ENCODE data around the gene KDM2A.

The KDM2A gene

DNA sequence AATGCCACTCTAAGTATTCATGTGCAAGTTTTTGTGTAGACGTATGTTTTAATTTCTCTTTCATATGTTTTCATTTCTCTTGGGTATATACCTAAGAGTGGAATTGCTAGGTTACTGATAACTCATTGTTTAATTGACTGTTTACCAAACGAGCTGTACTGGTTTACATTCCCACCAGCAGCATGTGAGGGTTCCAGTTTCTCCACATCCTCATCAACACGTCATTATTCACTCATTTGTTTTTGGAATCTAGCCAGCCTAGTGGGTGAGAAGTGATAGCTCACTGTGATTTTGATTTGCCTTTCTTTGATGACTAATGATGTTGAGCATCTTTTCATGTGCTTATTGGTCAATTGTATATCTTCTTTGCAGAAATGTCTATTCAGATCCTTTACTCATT, 174.0 kb downstream of the KDM2A start:
- FAIRE-seq (no peak), DNase-seq (ENCODE audit: insufficient read length, low spot score) (no peak)
- TF ChIP-seq, protein P1, sequence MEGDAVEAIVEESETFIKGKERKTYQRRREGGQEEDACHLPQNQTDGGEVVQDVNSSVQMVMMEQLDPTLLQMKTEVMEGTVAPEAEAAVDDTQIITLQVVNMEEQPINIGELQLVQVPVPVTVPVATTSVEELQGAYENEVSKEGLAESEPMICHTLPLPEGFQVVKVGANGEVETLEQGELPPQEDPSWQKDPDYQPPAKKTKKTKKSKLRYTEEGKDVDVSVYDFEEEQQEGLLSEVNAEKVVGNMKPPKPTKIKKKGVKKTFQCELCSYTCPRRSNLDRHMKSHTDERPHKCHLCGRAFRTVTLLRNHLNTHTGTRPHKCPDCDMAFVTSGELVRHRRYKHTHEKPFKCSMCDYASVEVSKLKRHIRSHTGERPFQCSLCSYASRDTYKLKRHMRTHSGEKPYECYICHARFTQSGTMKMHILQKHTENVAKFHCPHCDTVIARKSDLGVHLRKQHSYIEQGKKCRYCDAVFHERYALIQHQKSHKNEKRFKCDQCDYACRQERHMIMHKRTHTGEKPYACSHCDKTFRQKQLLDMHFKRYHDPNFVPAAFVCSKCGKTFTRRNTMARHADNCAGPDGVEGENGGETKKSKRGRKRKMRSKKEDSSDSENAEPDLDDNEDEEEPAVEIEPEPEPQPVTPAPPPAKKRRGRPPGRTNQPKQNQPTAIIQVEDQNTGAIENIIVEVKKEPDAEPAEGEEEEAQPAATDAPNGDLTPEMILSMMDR (IDR thresholded peaks at IDR 0.05; ENCODE audit: insufficient read depth, missing control alignments): no peak

- DNase-seq (ENCODE audit: insufficient read length, low spot score): no peak
- FAIRE-seq: no peak
- TF ChIP-seq, protein P1 (IDR thresholded peaks at IDR 0.05; ENCODE audit: insufficient read depth, missing control alignments): no peak
These were observed 176.8 kb downstream of the KDM2A start for GRCh38 chr11:67295846-67296245.

- TF ChIP-seq, protein P1 (IDR thresholded peaks at IDR 0.05; ENCODE audit: insufficient read depth, missing control alignments): no peak
- DNase-seq (ENCODE audit: insufficient read length, low spot score) (no peak), FAIRE-seq (no peak)
These were observed 179.7 kb downstream of the KDM2A start for GRCh38 chr11:67298786-67299185.

- DNase-seq (ENCODE audit: insufficient read length, low spot score) (no peak), FAIRE-seq (no peak)
- TF ChIP-seq, protein P1 (IDR thresholded peaks at IDR 0.05; ENCODE audit: insufficient read depth, missing control alignments): no peak
These were observed 180.6 kb downstream of the KDM2A start for GRCh38 chr11:67299471-67300191.

DNA sequence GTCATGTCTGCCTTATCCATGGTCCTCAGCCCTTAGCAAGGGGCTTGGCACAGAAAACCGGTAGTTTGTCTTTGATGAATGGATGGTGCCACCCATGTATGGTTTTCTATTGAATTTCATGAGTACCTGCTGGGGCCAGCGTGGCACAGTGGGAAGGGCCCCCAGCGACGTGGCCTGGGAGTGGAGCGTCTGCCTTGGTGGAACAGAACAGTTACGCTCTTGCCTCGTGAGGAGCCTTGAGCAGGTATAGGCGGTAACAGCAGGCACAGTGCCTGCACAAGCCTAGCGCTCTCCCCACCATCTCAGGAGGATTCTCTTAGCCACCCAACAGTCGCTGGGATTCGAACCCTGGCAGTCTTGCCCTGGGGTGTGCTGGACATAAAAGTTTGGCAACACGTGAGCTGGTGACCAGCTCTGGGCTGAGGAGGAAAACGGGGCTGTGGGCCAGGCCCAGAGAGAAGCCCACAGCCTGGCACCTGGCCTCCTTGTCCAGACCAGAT, 181.2 kb downstream of the KDM2A start:
- DNase-seq (ENCODE audit: insufficient read length, low spot score) (no peak), FAIRE-seq (no peak)
- TF ChIP-seq, protein P1 (IDR thresholded peaks at IDR 0.05; ENCODE audit: insufficient read depth, missing control alignments): no peak

- TF ChIP-seq, protein P1 (IDR thresholded peaks at IDR 0.05; ENCODE audit: insufficient read depth, missing control alignments): no peak
- FAIRE-seq (no peak), DNase-seq (ENCODE audit: insufficient read length, low spot score) (no peak)
These were observed 181.8 kb downstream of the KDM2A start for GRCh38 chr11:67300756-67301312.

DNA sequence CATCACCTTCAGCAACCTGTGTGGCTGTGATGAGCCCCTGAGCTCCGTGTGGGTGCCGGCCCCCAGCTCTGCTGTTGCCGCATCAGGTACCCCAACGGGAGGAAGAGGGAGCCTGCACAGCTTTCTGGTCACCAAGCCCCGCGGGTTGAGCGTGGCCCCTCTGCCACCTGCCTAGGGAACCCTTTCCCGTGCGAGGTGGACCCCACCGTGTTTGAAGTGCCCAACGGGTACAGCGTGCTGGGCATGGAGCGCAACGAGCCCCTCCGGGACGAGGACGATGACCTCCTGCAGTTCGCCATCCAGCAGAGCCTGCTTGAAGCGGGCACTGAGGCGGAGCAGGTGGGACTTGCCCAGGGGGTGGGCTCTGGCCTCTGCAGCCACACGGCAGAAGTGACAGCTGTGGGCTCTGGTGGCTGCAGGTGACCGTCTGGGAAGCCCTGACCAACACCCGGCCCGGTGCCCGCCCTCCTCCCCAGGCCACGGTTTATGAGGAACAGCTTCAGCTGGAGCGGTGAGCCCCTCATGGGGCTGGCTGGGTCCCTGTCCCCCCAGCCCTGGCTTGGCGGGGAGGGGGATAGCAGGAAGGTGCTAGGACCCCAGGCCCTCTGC, 182.4 kb downstream of the KDM2A start:
- FAIRE-seq (no peak), DNase-seq (ENCODE audit: insufficient read length, low spot score) (no peak)
- TF ChIP-seq, protein P1 (IDR thresholded peaks at IDR 0.05; ENCODE audit: insufficient read depth, missing control alignments): no peak

Data from D721Med (cell line).